ENCODE measurements around the gene ZRSR2.

- TF ChIP-seq RBM39 (IDR thresholded peaks at IDR 0.05; ENCODE audit: low read depth, low read length, poor library complexity, severe bottlenecking), result no peak
- no peak for TF ChIP-seq MXD4 (CRISPR knock-in tag; IDR thresholded peaks at IDR 0.05)
- no peak for TF ChIP-seq BRF2 (CRISPR knock-in tag; IDR thresholded peaks at IDR 0.05)
- no peak for TF ChIP-seq CTCF (CRISPR knock-in tag; IDR thresholded peaks at IDR 0.05)
- TF ChIP-seq POLR2AphosphoS5 (IDR thresholded peaks at IDR 0.05; ENCODE audit: low read depth, low read length), result no peak
- no peak for TF ChIP-seq GABPA (IDR thresholded peaks at IDR 0.05; ENCODE audit: low read depth, low read length)
- no peak for TF ChIP-seq GABPA (CRISPR knock-in tag; IDR thresholded peaks at IDR 0.05; ENCODE audit: low read depth)
- no peak for TF ChIP-seq HOXA7 (CRISPR knock-in tag; IDR thresholded peaks at IDR 0.05)
- TF ChIP-seq GATAD2A (CRISPR knock-in tag; IDR thresholded peaks at IDR 0.05), result no peak
- TF ChIP-seq CEBPB (IDR thresholded peaks at IDR 0.05; ENCODE audit: borderline replicate concordance, low read depth, low read length), result no peak
- no peak for TF ChIP-seq MAX (IDR thresholded peaks at IDR 0.05)
These were observed 14.3 kb downstream of the ZRSR2 start for GRCh38 chrX:15804563-15804962.

Data from HepG2 (cell line).